Loucy (cell line): ENCODE data around the gene RASSF9.

Experiments
- H2AFZ ChIP-seq: fragments of 200-600 bp; sonication (generic); 2 replicates; pipeline ENCODE4 v1.6.0; 2016; ENCODE audit warnings: antibody characterized with exemption, mild to moderate bottlenecking, low read length, moderate library complexity
- H3F3A ChIP-seq: fragments of 200-600 bp; 2 replicates; pipeline ENCODE4 v1.6.0; 2016; ENCODE audit warnings: antibody characterized with exemption, low read depth, mild to moderate bottlenecking
- H3K27me3 ChIP-seq: fragments of 200-600 bp; sonication (generic); 2 replicates; pipeline ENCODE4 v1.6.1; 2014; ENCODE audit warnings: low read length, mild to moderate bottlenecking; ENCODE audit not compliant: insufficient read depth, poor library complexity, severe bottlenecking
- H3K36me3 ChIP-seq: fragments of 200-600 bp; sonication (generic); 2 replicates; pipeline ENCODE4 v1.6.1; 2016; ENCODE audit warnings: low read length; ENCODE audit not compliant: insufficient read depth
- H3K4me1 ChIP-seq: fragments of 200-600 bp; sonication (generic); 2 replicates; pipeline ENCODE4 v1.5.1; 2014; ENCODE audit warnings: low read length, mild to moderate bottlenecking; ENCODE audit not compliant: insufficient read depth, poor library complexity, severe bottlenecking
- H3K4me2 ChIP-seq: fragments of 200-600 bp; sonication (generic); 2 replicates; pipeline ENCODE4 v1.6.0; 2014; ENCODE audit warnings: antibody characterized with exemption, low read length, low read depth, mild to moderate bottlenecking; ENCODE audit not compliant: poor library complexity, severe bottlenecking
- H3K4me3 ChIP-seq: fragments of 200-600 bp; sonication (generic); 2 replicates; pipeline ENCODE4 v1.5.1; 2014; ENCODE audit warnings: low read length, mild to moderate bottlenecking, mixed read lengths; ENCODE audit not compliant: poor library complexity, severe bottlenecking
- H3K79me2 ChIP-seq: fragments of 200-600 bp; sonication (generic); 2 replicates; pipeline ENCODE4 v1.6.1; 2014; ENCODE audit warnings: low read length; ENCODE audit not compliant: insufficient read depth
- H3K9ac ChIP-seq: fragments of 200-600 bp; sonication (generic); 2 replicates; pipeline ENCODE4 v1.6.0; 2014; ENCODE audit warnings: mild to moderate bottlenecking, low read depth, low read length, moderate library complexity; ENCODE audit not compliant: poor library complexity, severe bottlenecking
- H3K9me2 ChIP-seq: fragments of 200-600 bp; sonication (generic); replicated peaks from 2 replicates; pipeline ENCODE4 v1.6.1; 2016; ENCODE audit warnings: low read depth, low read length, mixed read lengths
- H3K9me3 ChIP-seq: fragments of 200-600 bp; sonication (generic); 2 replicates; pipeline ENCODE4 v1.6.1; 2014; ENCODE audit warnings: mild to moderate bottlenecking, antibody characterized with exemption, low read length, low read depth; ENCODE audit not compliant: insufficient read depth
- H4K20me1 ChIP-seq: fragments of 200-600 bp; sonication (generic); 2 replicates; pipeline ENCODE4 v1.6.0; 2014; ENCODE audit warnings: antibody characterized with exemption, low read length, mild to moderate bottlenecking; ENCODE audit not compliant: insufficient read depth, poor library complexity, severe bottlenecking
- CTCF ChIP-seq: fragments of 200-600 bp; sonication (generic); conservative IDR thresholded peaks from 2 replicates; pipeline ENCODE4 v1.5.1; 2014; ENCODE audit warnings: mild to moderate bottlenecking, antibody characterized with exemption, low read length
- EZH2phosphoT487 ChIP-seq: fragments of 200-600 bp; IDR thresholded peaks from 2 replicates; pipeline ENCODE4 v1.6.1; 2018; ENCODE audit warnings: antibody characterized with exemption, mild to moderate bottlenecking, moderate library complexity, borderline replicate concordance

Gene RASSF9

GRCh38 chr12:85759623-85760022, 76.6 kb downstream of the RASSF9 start:
- no peak overlapping the region for H3K4me3 ChIP-seq
- no peaks in the 10 kb centered on the region for H3K4me1 ChIP-seq
- H3K27me3 ChIP-seq = no peaks in the 10 kb centered on the region
- H3F3A ChIP-seq = no peaks in the 10 kb centered on the region
- no peak overlapping the region for H2AFZ ChIP-seq
- H3K4me2 ChIP-seq = no peak overlapping the region
- 0 out of 2 replicates have a peak, but pooled peaks cover 4% of the 10 kb centered on the region for H3K9me3 ChIP-seq
- no peaks in the 10 kb centered on the region for H3K9me2 ChIP-seq
- H4K20me1 ChIP-seq = no peaks in the 10 kb centered on the region
- H3K36me3 ChIP-seq = no peaks in the 10 kb centered on the region
- TF ChIP-seq EZH2phosphoT487 (no peak), CTCF (no peak)
- H3K79me2 ChIP-seq = no peaks in the 10 kb centered on the region
- no peak overlapping the region for H3K9ac ChIP-seq

GRCh38 chr12:85759091-85759490, 77.1 kb downstream of the RASSF9 start:
- H3K4me3 ChIP-seq = no peak overlapping the region
- H3K4me2 ChIP-seq = no peak overlapping the region
- H3K79me2 ChIP-seq = no peaks in the 10 kb centered on the region
- H3K36me3 ChIP-seq = no peaks in the 10 kb centered on the region
- no peak overlapping the region for H2AFZ ChIP-seq
- H3K9me3 ChIP-seq = 0 out of 2 replicates have a peak, but pooled peaks cover 4% of the 10 kb centered on the region
- no peaks in the 10 kb centered on the region for H3K9me2 ChIP-seq
- H4K20me1 ChIP-seq = no peaks in the 10 kb centered on the region
- TF ChIP-seq CTCF (no peak), EZH2phosphoT487 (no peak)
- no peaks in the 10 kb centered on the region for H3K4me1 ChIP-seq
- no peaks in the 10 kb centered on the region for H3K27me3 ChIP-seq
- no peak overlapping the region for H3K9ac ChIP-seq
- no peaks in the 10 kb centered on the region for H3F3A ChIP-seq

- Histone ChIP-seq H3K4me1 (no peaks in the 10 kb centered on the region), H3F3A (no peaks in the 10 kb centered on the region), H3K79me2 (no peaks in the 10 kb centered on the region), H4K20me1 (no peaks in the 10 kb centered on the region), H3K4me3 (no peak overlapping the region), H2AFZ (no peak overlapping the region), H3K36me3 (no peaks in the 10 kb centered on the region), H3K4me2 (no peak overlapping the region), H3K9me2 (no peaks in the 10 kb centered on the region), H3K9me3 (0 out of 2 replicates have a peak, but pooled peaks cover 4% of the 10 kb centered on the region), H3K9ac (no peak overlapping the region), H3K27me3 (no peaks in the 10 kb centered on the region)
- TF ChIP-seq EZH2phosphoT487 = no peak
These were observed 80.4 kb downstream of the RASSF9 start for GRCh38 chr12:85755760-85756159.
